Measurements from ENCODE around the gene ITPR3.

DNA sequence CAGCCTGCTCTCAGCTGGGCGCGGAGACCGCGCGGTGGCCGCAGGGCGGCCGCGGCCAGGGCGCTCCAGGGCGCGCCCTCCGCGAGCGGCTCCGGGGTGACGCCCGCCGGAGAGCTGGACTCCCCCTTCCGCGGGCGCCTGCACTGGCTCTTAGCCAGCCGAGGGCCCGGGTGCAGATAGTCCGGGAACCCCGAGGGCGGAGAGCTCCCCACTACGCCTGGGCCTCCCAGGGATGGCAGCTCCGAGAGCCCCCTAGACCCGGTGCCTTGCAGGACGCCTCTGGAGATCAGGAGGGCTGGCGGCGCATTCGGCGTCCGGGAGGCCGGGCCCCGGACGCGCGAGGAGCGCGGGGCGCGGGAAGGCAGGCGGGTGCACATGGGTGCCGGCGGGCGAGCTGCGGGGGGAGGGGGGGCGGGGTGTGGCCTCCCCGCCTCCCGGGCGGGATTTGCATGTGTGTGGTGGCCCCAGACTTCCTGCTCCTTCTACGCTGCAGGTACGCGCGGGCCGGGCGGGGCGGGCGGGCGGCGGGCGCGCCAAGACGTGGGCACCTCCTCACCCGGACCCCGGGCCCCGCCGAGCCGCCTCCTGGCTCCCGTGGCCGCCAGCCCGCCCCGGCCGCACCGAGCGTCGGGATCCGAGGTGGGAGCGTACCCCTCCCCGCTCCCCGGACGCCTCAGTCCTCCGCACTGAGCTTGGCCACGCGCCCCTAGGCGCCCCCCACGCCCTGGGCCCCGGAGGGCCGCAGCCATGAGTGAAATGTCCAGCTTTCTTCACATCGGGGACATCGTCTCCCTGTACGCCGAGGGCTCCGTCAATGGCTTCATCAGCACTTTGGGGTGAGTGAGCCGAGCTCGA is at the start of gene ITPR3:
- TF ChIP-seq CTCF (IDR thresholded peaks at IDR 0.05; ENCODE audit: low read length): no peak
- no peak for TF ChIP-seq EZH2 (IDR thresholded peaks at IDR 0.05; ENCODE audit: borderline replicate concordance, low read length)
